Astrocyte (in vitro differentiated cells and primary cell): ENCODE measurements around the gene FAM98B. TPM values are rescaled to one million over a fixed set of nuclear protein-coding genes. Genes with fewer than 3 reads are reported as not detected.

Experiments used
- DNase-seq: peaks from one replicate; pipeline ENCODE4 v3.0.0-alpha.2; 2010; ENCODE audit warnings: low read depth
- FAIRE-seq: peaks from 2 replicates; lab custom pipeline; 2011; peaks lifted over from hg19 to GRCh38; lab: Jason Lieb, UNC
- H2AFZ ChIP-seq: 2 replicates; pipeline ENCODE4 v1.6.0; 2012; ENCODE audit warnings: low read depth, low read length, inconsistent platforms
- H3K27ac ChIP-seq: 2 replicates; pipeline ENCODE4 v1.5.1; 2011; ENCODE audit warnings: low read depth, low read length, inconsistent platforms
- H3K27me3 ChIP-seq: 2 replicates; pipeline ENCODE4 v1.6.0; 2011; ENCODE audit warnings: low read length, inconsistent platforms; ENCODE audit not compliant: insufficient read depth
- H3K36me3 ChIP-seq: 2 replicates; pipeline ENCODE4 v1.5.1; 2011; ENCODE audit warnings: low read length, inconsistent platforms; ENCODE audit not compliant: insufficient read depth
- H3K4me1 ChIP-seq: 2 replicates; pipeline ENCODE4 v1.5.1; 2011; ENCODE audit warnings: low read length, inconsistent platforms; ENCODE audit not compliant: insufficient read depth
- H3K4me2 ChIP-seq: 2 replicates; pipeline ENCODE4 v1.6.0; 2012; ENCODE audit warnings: low read length, inconsistent platforms
- H3K4me3 ChIP-seq: 2 replicates; pipeline ENCODE4 v1.5.1; 2011; ENCODE audit warnings: low read depth, mild to moderate bottlenecking, low read length, inconsistent platforms; ENCODE audit not compliant: insufficient read depth
- H3K79me2 ChIP-seq: 2 replicates; pipeline ENCODE4 v1.6.0; 2012; ENCODE audit warnings: mild to moderate bottlenecking, low read length, inconsistent platforms; ENCODE audit not compliant: insufficient read depth
- H3K9ac ChIP-seq: 2 replicates; pipeline ENCODE4 v1.6.0; 2012; ENCODE audit warnings: mild to moderate bottlenecking, low read length, inconsistent platforms
- H3K9me3 ChIP-seq: 2 replicates; pipeline ENCODE4 v1.5.1; 2012; ENCODE audit warnings: low read depth, mild to moderate bottlenecking, low read length, inconsistent platforms; ENCODE audit not compliant: insufficient read depth
- H4K20me1 ChIP-seq: 2 replicates; pipeline ENCODE4 v1.6.0; 2012; ENCODE audit warnings: low read length, inconsistent platforms; ENCODE audit not compliant: insufficient read depth
- H3K27ac Mint-ChIP-seq: one replicate; pipeline ENCODE4 v1.8.0; 2021; ENCODE audit warnings: mild to moderate bottlenecking, mixed read lengths; ENCODE audit not compliant: unreplicated experiment
- H3K27me3 Mint-ChIP-seq: one replicate; pipeline ENCODE4 v1.8.0; 2021; ENCODE audit warnings: low read depth, mixed read lengths; ENCODE audit not compliant: unreplicated experiment
- H3K36me3 Mint-ChIP-seq: one replicate; pipeline ENCODE4 v1.8.0; 2021; ENCODE audit warnings: low read depth, mixed read lengths; ENCODE audit not compliant: unreplicated experiment
- H3K4me1 Mint-ChIP-seq: one replicate; pipeline ENCODE4 v1.8.0; 2021; ENCODE audit warnings: low read depth, mixed read lengths; ENCODE audit not compliant: unreplicated experiment
- H3K4me3 Mint-ChIP-seq: one replicate; pipeline ENCODE4 v1.8.0; 2021; ENCODE audit warnings: mild to moderate bottlenecking, moderate library complexity, mixed read lengths; ENCODE audit not compliant: unreplicated experiment
- H3K9me3 Mint-ChIP-seq: one replicate; pipeline ENCODE4 v1.8.0; 2021; ENCODE audit warnings: mild to moderate bottlenecking, mixed read lengths; ENCODE audit not compliant: unreplicated experiment
- EZH2 ChIP-seq: IDR thresholded peaks from 2 replicates; pipeline ENCODE4 v1.6.1; 2012; ENCODE audit warnings: mild to moderate bottlenecking, low read length, inconsistent platforms; ENCODE audit not compliant: insufficient read depth
- total RNA-seq: library from RNA; stranded (reverse); gene quantifications from 2 replicates; pipeline ENCODE4 v1.2.1, GENCODE V29; 2021
- TF ChIP-seq, protein P1 (sequence below): IDR thresholded peaks from 2 replicates; pipeline ENCODE4 v1.5.1; 2011; ENCODE audit warnings: low read depth, mild to moderate bottlenecking, inconsistent platforms, low read length, moderate library complexity; ENCODE audit not compliant: insufficient read depth

The FAM98B gene
- total RNA-seq, 1 donor from 2014 or later, result 21.6 TPM

DNA sequence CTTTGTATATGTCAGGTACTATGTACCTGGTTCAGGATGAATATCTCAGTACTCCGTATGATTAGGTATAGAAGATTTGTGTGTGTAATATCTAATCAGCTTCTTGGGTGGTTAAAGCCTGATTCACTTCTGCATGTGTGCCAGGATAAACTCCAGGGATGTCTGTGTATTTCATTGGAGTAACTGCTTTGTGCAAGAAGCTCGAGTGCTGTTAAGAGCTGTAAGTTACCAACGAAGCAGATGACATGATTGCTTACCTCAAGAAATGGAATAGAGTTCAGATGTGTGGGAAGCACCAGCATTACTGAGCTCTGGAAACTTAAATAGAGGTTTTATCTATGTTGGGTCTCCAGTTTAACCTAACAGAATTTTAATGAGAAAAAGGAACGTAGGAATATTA is 23.7 kb downstream of the FAM98B start:
- no peak overlapping the region for H3K27ac ChIP-seq
- no peaks in the 10 kb centered on the region for H4K20me1 ChIP-seq
- H3K36me3 Mint-ChIP-seq, result no peaks in the 10 kb centered on the region
- H3K9me3 Mint-ChIP-seq, result no peaks in the 10 kb centered on the region
- H3K27me3 Mint-ChIP-seq, result no peaks in the 10 kb centered on the region
- no peak overlapping the region for H2AFZ ChIP-seq
- no peaks in the 10 kb centered on the region for H3K4me1 ChIP-seq
- no peak overlapping the region for H3K27ac Mint-ChIP-seq
- no peak for FAIRE-seq
- TF ChIP-seq EZH2, result no peak
- TF ChIP-seq, protein P1, sequence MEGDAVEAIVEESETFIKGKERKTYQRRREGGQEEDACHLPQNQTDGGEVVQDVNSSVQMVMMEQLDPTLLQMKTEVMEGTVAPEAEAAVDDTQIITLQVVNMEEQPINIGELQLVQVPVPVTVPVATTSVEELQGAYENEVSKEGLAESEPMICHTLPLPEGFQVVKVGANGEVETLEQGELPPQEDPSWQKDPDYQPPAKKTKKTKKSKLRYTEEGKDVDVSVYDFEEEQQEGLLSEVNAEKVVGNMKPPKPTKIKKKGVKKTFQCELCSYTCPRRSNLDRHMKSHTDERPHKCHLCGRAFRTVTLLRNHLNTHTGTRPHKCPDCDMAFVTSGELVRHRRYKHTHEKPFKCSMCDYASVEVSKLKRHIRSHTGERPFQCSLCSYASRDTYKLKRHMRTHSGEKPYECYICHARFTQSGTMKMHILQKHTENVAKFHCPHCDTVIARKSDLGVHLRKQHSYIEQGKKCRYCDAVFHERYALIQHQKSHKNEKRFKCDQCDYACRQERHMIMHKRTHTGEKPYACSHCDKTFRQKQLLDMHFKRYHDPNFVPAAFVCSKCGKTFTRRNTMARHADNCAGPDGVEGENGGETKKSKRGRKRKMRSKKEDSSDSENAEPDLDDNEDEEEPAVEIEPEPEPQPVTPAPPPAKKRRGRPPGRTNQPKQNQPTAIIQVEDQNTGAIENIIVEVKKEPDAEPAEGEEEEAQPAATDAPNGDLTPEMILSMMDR, result no peak
- H3K9ac ChIP-seq, result no peak overlapping the region
- H3K27me3 ChIP-seq, result no peaks in the 10 kb centered on the region
- H3K4me1 Mint-ChIP-seq, result no peaks in the 10 kb centered on the region
- no peaks in the 10 kb centered on the region for H3K9me3 ChIP-seq
- no peak overlapping the region for H3K4me3 Mint-ChIP-seq
- DNase-seq, result peak; percentile 24
- H3K4me2 ChIP-seq, result no peak overlapping the region
- no peaks in the 10 kb centered on the region for H3K79me2 ChIP-seq
- peaks cover 13% of the 10 kb centered on the region for H3K36me3 ChIP-seq
- H3K4me3 ChIP-seq, result no peak overlapping the region

DNA sequence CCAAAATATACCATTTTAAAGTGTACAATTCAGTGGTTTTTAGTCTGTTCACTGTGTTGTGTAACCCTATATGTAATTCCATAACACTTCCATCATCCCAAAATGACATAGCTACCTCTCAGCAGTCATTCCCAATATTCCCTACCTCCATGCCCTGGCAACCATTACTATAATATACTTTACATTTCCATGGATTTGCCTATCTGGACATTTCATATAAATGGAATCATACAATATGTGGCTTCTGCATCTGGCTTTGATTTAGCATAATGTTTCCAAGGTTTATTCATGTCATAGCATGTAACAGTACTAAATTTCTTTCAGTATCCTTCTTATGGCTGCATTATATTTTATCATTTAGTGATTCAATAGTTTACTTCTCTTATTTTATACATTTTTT is 25.3 kb downstream of the FAM98B start:
- Histone ChIP-seq H3K27ac (no peak overlapping the region), H2AFZ (no peak overlapping the region), H4K20me1 (no peaks in the 10 kb centered on the region), H3K4me2 (no peak overlapping the region), H3K36me3 (peaks cover 13% of the 10 kb centered on the region), H3K4me3 (no peak overlapping the region), H3K79me2 (no peaks in the 10 kb centered on the region), H3K9ac (no peak overlapping the region), H3K4me1 (no peaks in the 10 kb centered on the region), H3K9me3 (no peaks in the 10 kb centered on the region), H3K27me3 (no peaks in the 10 kb centered on the region)
- H3K27me3 Mint-ChIP-seq, result no peaks in the 10 kb centered on the region
- no peak for TF ChIP-seq EZH2
- TF ChIP-seq, protein P1, result no peak
- no peaks in the 10 kb centered on the region for H3K36me3 Mint-ChIP-seq
- H3K27ac Mint-ChIP-seq, result no peak overlapping the region
- H3K4me1 Mint-ChIP-seq, result no peaks in the 10 kb centered on the region
- H3K9me3 Mint-ChIP-seq, result no peaks in the 10 kb centered on the region
- DNase-seq, result no peak
- FAIRE-seq, result no peak
- H3K4me3 Mint-ChIP-seq, result no peak overlapping the region

DNA sequence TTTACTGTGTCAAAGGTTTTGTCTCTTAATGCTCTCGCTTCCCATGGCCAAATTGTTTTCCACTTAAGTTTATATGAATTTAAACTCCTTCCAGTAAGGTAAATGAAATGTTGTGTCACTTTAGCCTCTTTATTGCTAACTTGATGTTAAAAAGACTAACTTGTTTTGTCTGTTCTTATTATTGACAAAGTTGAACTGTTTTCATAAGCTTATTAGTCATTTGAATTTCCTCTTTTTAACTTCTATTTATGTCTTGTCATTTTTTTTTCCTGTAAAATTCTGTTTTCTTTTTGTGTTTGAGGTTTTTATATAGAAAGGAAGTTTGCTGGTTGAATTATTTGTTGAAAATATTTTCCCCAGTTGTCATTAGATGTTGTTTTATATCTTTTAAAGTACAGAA is 25.8 kb downstream of the FAM98B start:
- no peak overlapping the region for H3K27ac Mint-ChIP-seq
- H3K4me3 Mint-ChIP-seq, result no peak overlapping the region
- no peaks in the 10 kb centered on the region for H3K27me3 Mint-ChIP-seq
- Histone ChIP-seq H3K4me3 (no peak overlapping the region), H2AFZ (no peak overlapping the region), H3K4me2 (no peak overlapping the region), H3K9me3 (no peaks in the 10 kb centered on the region), H3K36me3 (peaks cover 13% of the 10 kb centered on the region), H3K4me1 (no peaks in the 10 kb centered on the region), H3K27ac (no peak overlapping the region), H3K9ac (no peak overlapping the region), H4K20me1 (no peaks in the 10 kb centered on the region), H3K79me2 (no peaks in the 10 kb centered on the region), H3K27me3 (no peaks in the 10 kb centered on the region)
- FAIRE-seq (no peak), DNase-seq (no peak)
- H3K4me1 Mint-ChIP-seq, result no peaks in the 10 kb centered on the region
- no peaks in the 10 kb centered on the region for H3K36me3 Mint-ChIP-seq
- H3K9me3 Mint-ChIP-seq, result no peaks in the 10 kb centered on the region
- TF ChIP-seq, protein P1, result no peak
- no peak for TF ChIP-seq EZH2
